ENCODE results near the gene SNX11. TPM values are rescaled to one million over a fixed set of nuclear protein-coding genes. Genes with fewer than 3 reads are reported as not detected.

The SNX11 gene
- total and polyA plus RNA-seq, 5 donors from 2014 or later, result 15.1 to 22.8 (median 20.8) TPM

Other genes starting within 250 kb of the SNX11 start
- 35.0 TPM for gene SP2, start 211.5 kb upstream of the SNX11 start, total RNA-seq
- 1 to 10 TPM; 6.2 to 7.5 (median 6.6) TPM for gene SP2, start 211.5 kb upstream of the SNX11 start, polyA plus RNA-seq
- 7.8 TPM for gene PNPO, start 166.2 kb upstream of the SNX11 start, total RNA-seq
- gene PNPO, start 166.2 kb upstream of the SNX11 start, polyA plus RNA-seq, result 10 to 100 TPM; 18.3 to 25.5 (median 19.0) TPM
- not detected for gene PRR15L, start 149.9 kb upstream of the SNX11 start, total RNA-seq
- gene PRR15L, start 149.9 kb upstream of the SNX11 start, polyA plus RNA-seq, result under 1 TPM in 2 of 4 donors, not detected in 2; 0.19 to 0.36 TPM
- gene CDK5RAP3, start 136.7 kb upstream of the SNX11 start, total RNA-seq, result 256 TPM
- gene CDK5RAP3, start 136.7 kb upstream of the SNX11 start, polyA plus RNA-seq, result 10 to 100 TPM; 68.9 to 83.4 (median 71.4) TPM
- 0.59 TPM for gene COPZ2, start 70.0 kb upstream of the SNX11 start, total RNA-seq
- gene COPZ2, start 70.0 kb upstream of the SNX11 start, polyA plus RNA-seq, result 1 to 10 TPM in 3 of 4 donors, under 1 TPM in 1; 0.55 to 4.1 (median 2.6) TPM
- 41.0 TPM for gene NFE2L1, start 59.4 kb upstream of the SNX11 start, total RNA-seq
- gene NFE2L1, start 59.4 kb upstream of the SNX11 start, polyA plus RNA-seq, result 1 to 10 TPM; 6.7 to 9.9 (median 7.3) TPM
- 19.0 TPM for gene CBX1, start 6.3 kb upstream of the SNX11 start, total RNA-seq
- 10 to 100 TPM; 13.9 to 22.7 (median 15.5) TPM for gene CBX1, start 6.3 kb upstream of the SNX11 start, polyA plus RNA-seq